Epithelial cell of esophagus (primary cell): Measurements from ENCODE around the gene ZNF736.
"Not testable (repeated sequence)": the region's sequence is repeated elsewhere in the genome, so short reads cannot be mapped to it uniquely, and the experiment has no call there.

Source experiments
- DNase-seq: peaks from one replicate; pipeline ENCODE4 v3.0.0; 2010; ENCODE audit warnings: low read depth
- H3K4me3 ChIP-seq: 2 replicates; pipeline ENCODE4 v1.5.1; 2011; ENCODE audit warnings: mild to moderate bottlenecking, low read length, control low read depth
- CTCF ChIP-seq: IDR thresholded peaks from 2 replicates; pipeline ENCODE4 v1.5.1; 2011; ENCODE audit warnings: low read depth, mild to moderate bottlenecking, low read length, control low read depth, inconsistent platforms; ENCODE audit not compliant: insufficient read depth; ENCODE audit errors: missing control alignments

Gene ZNF736

GRCh38 chr7:64307254-64308015, 6.3 kb upstream of the ZNF736 start:
- TF ChIP-seq CTCF, result peak; percentile 14
- peak overlapping the region; percentile 60 for H3K4me3 ChIP-seq
- peak; percentile 90 for DNase-seq

DNA sequence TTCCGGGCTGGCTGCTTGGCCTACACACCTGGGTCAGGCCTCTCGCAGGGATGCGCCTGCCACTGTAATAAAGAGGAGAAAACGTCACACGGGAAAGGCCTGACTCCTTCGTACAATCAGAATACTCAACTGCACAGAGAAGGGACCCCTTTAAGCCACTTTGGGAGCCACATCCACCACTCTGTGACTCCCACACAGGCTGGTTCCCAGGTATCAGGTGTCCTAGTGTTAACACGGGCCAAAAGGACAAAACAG, 5.8 kb upstream of the ZNF736 start:
- H3K4me3 ChIP-seq, result peak overlapping the region; percentile 60
- TF ChIP-seq CTCF, result no peak
- DNase-seq, result no peak

GRCh38 chr7:64310426-64310825, 3.3 kb upstream of the ZNF736 start:
- no peak overlapping the region for H3K4me3 ChIP-seq
- DNase-seq, result peak; percentile 30
- no peak for TF ChIP-seq CTCF

- peak; percentile 59 for DNase-seq
- H3K4me3 ChIP-seq, result no peak overlapping the region
- TF ChIP-seq CTCF, result no peak
These were observed 935 bp upstream of the ZNF736 start for GRCh38 chr7:64312826-64313225.

GRCh38 chr7:64314566-64314965, 805 bp downstream of the ZNF736 start:
- DNase-seq, result no peak
- peak overlapping the region; percentile 85 for H3K4me3 ChIP-seq
- no peak for TF ChIP-seq CTCF

- not testable (repeated sequence) for DNase-seq, H3K4me3 ChIP-seq
These were observed 2.4 kb downstream of the ZNF736 start for GRCh38 chr7:64316031-64316742.

DNA sequence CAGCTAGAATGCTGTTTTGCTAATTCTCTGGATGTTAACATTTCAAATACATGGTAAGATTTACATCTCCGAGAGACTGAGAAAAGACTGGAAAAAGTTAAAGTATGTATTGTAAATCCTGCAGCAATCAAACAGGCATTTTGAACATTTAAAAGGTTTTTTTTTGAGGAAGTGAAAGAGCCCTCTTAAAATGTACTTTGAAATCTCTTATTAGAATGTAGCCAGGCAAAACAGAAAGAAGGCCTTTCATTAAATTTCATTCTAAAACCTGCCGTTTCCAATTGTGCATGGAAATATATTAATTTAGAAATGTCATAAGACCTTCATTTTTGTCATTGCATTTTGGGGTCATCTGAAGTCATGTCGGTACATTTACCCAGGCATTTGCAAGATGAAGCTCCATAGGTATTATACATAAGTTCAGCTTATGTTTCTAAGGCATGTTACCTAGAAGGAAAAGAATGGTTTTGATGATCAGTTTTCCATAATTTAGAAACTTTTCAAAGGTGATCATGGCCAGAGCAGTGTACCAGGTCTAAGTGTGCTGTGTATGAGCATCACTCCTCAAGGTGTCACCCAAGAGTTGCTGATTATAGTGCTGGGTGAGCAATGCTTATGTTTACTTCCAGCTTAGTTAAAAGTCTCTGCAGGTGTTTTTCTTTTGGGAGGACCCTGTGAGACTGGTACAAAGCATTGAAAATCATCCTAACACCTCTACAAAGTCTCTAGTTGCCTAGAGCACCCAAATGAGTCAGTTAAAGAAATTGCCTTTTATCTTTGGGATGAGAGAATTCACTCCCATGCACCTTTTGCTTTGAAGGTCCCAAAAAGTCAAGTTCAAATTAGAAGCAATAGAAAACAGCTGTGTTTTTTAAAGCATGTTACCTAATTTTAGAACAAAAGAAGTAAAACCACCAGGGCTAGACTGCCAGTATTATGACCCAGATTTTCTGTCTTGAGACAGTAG, 7.1 kb downstream of the ZNF736 start:
- peak; percentile 18 for TF ChIP-seq CTCF
- peak; percentile 24 for DNase-seq
- no peak overlapping the region for H3K4me3 ChIP-seq

- DNase-seq, result peak; percentile 26
- H3K4me3 ChIP-seq, result not testable (repeated sequence)
These were observed 10.4 kb downstream of the ZNF736 start for GRCh38 chr7:64324166-64324565.

- DNase-seq, H3K4me3 ChIP-seq: not testable (repeated sequence)
These were observed 35.0 kb downstream of the ZNF736 start for GRCh38 chr7:64348713-64349210.
